B cell (primary cell): Measurements from ENCODE around the gene NUDT15.

Experiments used
- CTCF ChIP-seq: fragments of 200-600 bp; IDR thresholded peaks from one replicate; pipeline ENCODE4 v1.8.0; 2022; ENCODE audit warnings: antibody characterized with exemption, mild to moderate bottlenecking
- EZH2 ChIP-seq: IDR thresholded peaks from 2 replicates; pipeline ENCODE4 v1.6.1; 2012; ENCODE audit warnings: borderline replicate concordance, low read depth, mild to moderate bottlenecking, moderate library complexity, low read length; ENCODE audit not compliant: insufficient read depth, poor library complexity, severe bottlenecking

- no peak for TF ChIP-seq CTCF
- TF ChIP-seq EZH2, result no peak
Measured at GRCh38 chr13:48014359-48014758, 23.2 kb upstream of the NUDT15 start.
